ENCODE data around the gene FERMT1. TPM values are rescaled to one million over a fixed set of nuclear protein-coding genes. Genes with fewer than 3 reads are reported as not detected.
"Not testable (repeated sequence)": the region's sequence is repeated elsewhere in the genome, so short reads cannot be mapped to it uniquely, and the experiment has no call there.

The FERMT1 gene
- total RNA-seq, 1 donor from 2014 or later = 1.3 TPM

- H3K36me3 ChIP-seq = no peaks in the 10 kb centered on the region
- Mint-ChIP-seq H3K4me1 (no peaks in the 10 kb centered on the region), H3K36me3 (no peaks in the 10 kb centered on the region)
Measured at GRCh38 chr20:6114696-6115095, 8.1 kb downstream of the FERMT1 start.

DNA sequence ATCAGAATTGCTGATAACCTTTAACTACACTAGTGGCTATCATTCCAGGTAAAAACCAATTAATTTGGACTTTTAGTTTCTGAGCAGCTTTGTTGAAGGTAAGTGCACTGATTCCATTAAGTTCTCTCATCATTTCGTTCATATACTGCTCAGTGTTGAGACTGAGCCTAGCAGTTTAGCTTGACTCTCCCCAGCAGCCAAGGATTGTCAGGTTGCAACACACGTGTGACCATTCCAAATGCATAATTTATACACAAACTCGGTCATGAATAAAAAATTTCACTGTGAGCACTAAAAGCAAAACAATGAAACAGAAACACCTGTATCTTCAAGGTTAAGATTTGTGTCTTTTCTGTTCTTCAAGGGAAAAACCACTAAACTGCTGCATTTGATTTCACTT is 8.9 kb downstream of the FERMT1 start:
- H3K4me3 Mint-ChIP-seq = no peak overlapping the region
- no peak for DNase-seq (ENCODE audit: low spot score)
- Histone ChIP-seq H3K4me3 (no peak overlapping the region), H3K9me3 (ENCODE audit: low read depth) (no peaks in the 10 kb centered on the region), H3F3A (ENCODE audit: low read depth) (no peaks in the 10 kb centered on the region), H3K27ac (no peak overlapping the region), H3K4me2 (no peak overlapping the region), H4K20me1 (ENCODE audit: low read depth) (no peaks in the 10 kb centered on the region), H3K36me3 (no peaks in the 10 kb centered on the region), H3K79me2 (ENCODE audit: low read depth) (no peaks in the 10 kb centered on the region), H3K4me1 (no peaks in the 10 kb centered on the region), H3K27me3 (no peaks in the 10 kb centered on the region), H3K9ac (no peak overlapping the region), H2AFZ (replicated peaks) (no peak overlapping the region)
- TF ChIP-seq EZH2 (IDR thresholded peaks at IDR 0.05) (no peak), EZH2phosphoT487 (IDR thresholded peaks at IDR 0.05) (no peak)
- TF ChIP-seq, protein P1, sequence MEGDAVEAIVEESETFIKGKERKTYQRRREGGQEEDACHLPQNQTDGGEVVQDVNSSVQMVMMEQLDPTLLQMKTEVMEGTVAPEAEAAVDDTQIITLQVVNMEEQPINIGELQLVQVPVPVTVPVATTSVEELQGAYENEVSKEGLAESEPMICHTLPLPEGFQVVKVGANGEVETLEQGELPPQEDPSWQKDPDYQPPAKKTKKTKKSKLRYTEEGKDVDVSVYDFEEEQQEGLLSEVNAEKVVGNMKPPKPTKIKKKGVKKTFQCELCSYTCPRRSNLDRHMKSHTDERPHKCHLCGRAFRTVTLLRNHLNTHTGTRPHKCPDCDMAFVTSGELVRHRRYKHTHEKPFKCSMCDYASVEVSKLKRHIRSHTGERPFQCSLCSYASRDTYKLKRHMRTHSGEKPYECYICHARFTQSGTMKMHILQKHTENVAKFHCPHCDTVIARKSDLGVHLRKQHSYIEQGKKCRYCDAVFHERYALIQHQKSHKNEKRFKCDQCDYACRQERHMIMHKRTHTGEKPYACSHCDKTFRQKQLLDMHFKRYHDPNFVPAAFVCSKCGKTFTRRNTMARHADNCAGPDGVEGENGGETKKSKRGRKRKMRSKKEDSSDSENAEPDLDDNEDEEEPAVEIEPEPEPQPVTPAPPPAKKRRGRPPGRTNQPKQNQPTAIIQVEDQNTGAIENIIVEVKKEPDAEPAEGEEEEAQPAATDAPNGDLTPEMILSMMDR (IDR thresholded peaks at IDR 0.05) = no peak
- H3K27ac Mint-ChIP-seq = no peak overlapping the region
- no peaks in the 10 kb centered on the region for H3K36me3 Mint-ChIP-seq
- H3K27me3 Mint-ChIP-seq (ENCODE audit: insufficient read depth, low read depth) = no peaks in the 10 kb centered on the region
- peaks cover 16% of the 10 kb centered on the region for H3K9me3 Mint-ChIP-seq
- no peaks in the 10 kb centered on the region for H3K4me1 Mint-ChIP-seq

More at GRCh38 chr20:6114696-6115095, 8.1 kb downstream of the FERMT1 start:
- Histone ChIP-seq H3K9ac (no peak overlapping the region), H3F3A (ENCODE audit: low read depth) (no peaks in the 10 kb centered on the region), H3K27ac (no peak overlapping the region), H3K9me3 (ENCODE audit: low read depth) (no peaks in the 10 kb centered on the region), H3K4me1 (peaks cover 4% of the 10 kb centered on the region), H2AFZ (replicated peaks) (no peak overlapping the region), H4K20me1 (ENCODE audit: low read depth) (no peaks in the 10 kb centered on the region), H3K79me2 (ENCODE audit: low read depth) (no peaks in the 10 kb centered on the region), H3K4me3 (no peak overlapping the region), H3K4me2 (no peak overlapping the region), H3K27me3 (no peaks in the 10 kb centered on the region)
- Mint-ChIP-seq H3K4me3 (no peak overlapping the region), H3K9me3 (peaks cover 16% of the 10 kb centered on the region), H3K27me3 (ENCODE audit: insufficient read depth, low read depth) (no peaks in the 10 kb centered on the region), H3K27ac (no peak overlapping the region)
- TF ChIP-seq EZH2 (IDR thresholded peaks at IDR 0.05) (no peak), EZH2phosphoT487 (IDR thresholded peaks at IDR 0.05) (no peak)
- TF ChIP-seq, protein P1 (IDR thresholded peaks at IDR 0.05) = no peak
- DNase-seq (ENCODE audit: low spot score) = no peak

DNA sequence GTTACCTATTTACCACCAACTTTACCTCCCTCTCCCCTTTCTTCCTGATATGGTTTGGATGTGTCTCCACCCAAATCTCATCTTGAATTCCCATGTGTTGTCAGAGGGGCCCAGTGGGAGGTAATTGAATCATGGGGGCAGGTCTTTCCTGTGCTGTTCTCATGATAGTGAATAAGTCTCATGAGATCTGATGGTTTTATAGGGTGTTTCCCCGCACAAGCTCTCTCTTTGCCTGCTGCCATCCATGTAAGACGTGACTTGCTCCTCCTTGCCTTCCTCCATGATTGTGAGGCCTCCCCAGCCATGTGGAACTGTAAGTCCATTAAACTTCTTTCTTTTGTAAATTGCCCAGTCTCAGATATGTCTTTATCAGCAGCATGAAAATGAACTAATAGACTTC is 9.9 kb downstream of the FERMT1 start:
- H3K4me1 ChIP-seq; H4K20me1 ChIP-seq (ENCODE audit: low read depth); H3K27me3 Mint-ChIP-seq (ENCODE audit: insufficient read depth, low read depth); H3F3A ChIP-seq (ENCODE audit: low read depth); H3K9me3 ChIP-seq (ENCODE audit: low read depth); H3K4me2 ChIP-seq; H3K36me3 Mint-ChIP-seq; H3K27me3 ChIP-seq; H3K4me1 Mint-ChIP-seq; H3K4me3 ChIP-seq; H3K36me3 ChIP-seq; DNase-seq (ENCODE audit: low spot score); H3K79me2 ChIP-seq (ENCODE audit: low read depth); H3K27ac ChIP-seq; H3K9ac ChIP-seq; H3K4me3 Mint-ChIP-seq; H2AFZ ChIP-seq (replicated peaks); H3K27ac Mint-ChIP-seq: not testable (repeated sequence)
- H3K9me3 Mint-ChIP-seq = peaks cover 16% of the 10 kb centered on the region

- Histone ChIP-seq H3K27ac (no peak overlapping the region), H3K79me2 (ENCODE audit: low read depth) (no peaks in the 10 kb centered on the region), H3K9ac (no peak overlapping the region), H3K27me3 (no peaks in the 10 kb centered on the region), H3K9me3 (ENCODE audit: low read depth) (no peaks in the 10 kb centered on the region), H3K36me3 (no peaks in the 10 kb centered on the region), H3K4me2 (no peak overlapping the region), H3F3A (ENCODE audit: low read depth) (no peaks in the 10 kb centered on the region), H3K4me3 (no peak overlapping the region), H2AFZ (replicated peaks) (no peak overlapping the region), H3K4me1 (no peaks in the 10 kb centered on the region), H4K20me1 (ENCODE audit: low read depth) (no peaks in the 10 kb centered on the region)
- Mint-ChIP-seq H3K4me1 (peaks cover 3% of the 10 kb centered on the region), H3K9me3 (peaks cover 7% of the 10 kb centered on the region), H3K27ac (no peak overlapping the region), H3K4me3 (no peak overlapping the region), H3K36me3 (no peaks in the 10 kb centered on the region), H3K27me3 (ENCODE audit: insufficient read depth, low read depth) (no peaks in the 10 kb centered on the region)
- TF ChIP-seq EZH2phosphoT487 (IDR thresholded peaks at IDR 0.05) = no peak
- TF ChIP-seq EZH2 (IDR thresholded peaks at IDR 0.05) = no peak
- TF ChIP-seq, protein P1 (IDR thresholded peaks at IDR 0.05) = no peak
- DNase-seq (ENCODE audit: low spot score) = no peak
Measured at GRCh38 chr20:6108330-6108729, 14.5 kb downstream of the FERMT1 start.

Data from neural progenitor cell (in vitro differentiated cells).